ENCODE results near the gene CREB5.
"Not testable (repeated sequence)": the region's sequence is repeated elsewhere in the genome, so short reads cannot be mapped to it uniquely, and the experiment has no call there.

CREB5 gene

GRCh38 chr7:28761505-28761904, 349.2 kb downstream of the CREB5 start:
- DNase-seq, result no peak

- DNase-seq, result no peak
Observed at GRCh38 chr7:28762651-28763050, 350.3 kb downstream of the CREB5 start.

- no peak for DNase-seq
Observed at GRCh38 chr7:28766359-28766758, 354.0 kb downstream of the CREB5 start.

GRCh38 chr7:28767356-28767755, 355.0 kb downstream of the CREB5 start:
- no peak for DNase-seq

GRCh38 chr7:28768577-28769147, 356.3 kb downstream of the CREB5 start:
- DNase-seq, result no peak

GRCh38 chr7:28771906-28772622, 359.7 kb downstream of the CREB5 start:
- DNase-seq, result no peak

GRCh38 chr7:28773423-28774145, 361.3 kb downstream of the CREB5 start:
- DNase-seq, result no peak

- DNase-seq, result no peak
Observed at GRCh38 chr7:28774261-28774988, 362.1 kb downstream of the CREB5 start.

- no peak for DNase-seq
Observed at GRCh38 chr7:28776463-28777157, 364.3 kb downstream of the CREB5 start.

- no peak for DNase-seq
Observed at GRCh38 chr7:28778786-28779185, 366.5 kb downstream of the CREB5 start.

- DNase-seq, result no peak
Observed at GRCh38 chr7:28779954-28780353, 367.6 kb downstream of the CREB5 start.

GRCh38 chr7:28782362-28782761, 370.0 kb downstream of the CREB5 start:
- DNase-seq, result no peak

- DNase-seq, result peak; percentile 53
Observed at GRCh38 chr7:28784171-28784902, 372.0 kb downstream of the CREB5 start.

- no peak for DNase-seq
Observed at GRCh38 chr7:28785041-28785995, 373.0 kb downstream of the CREB5 start.

GRCh38 chr7:28786156-28786555, 373.8 kb downstream of the CREB5 start:
- DNase-seq, result not testable (repeated sequence)

- DNase-seq, result no peak
Observed at GRCh38 chr7:28787106-28787505, 374.8 kb downstream of the CREB5 start.

- DNase-seq, result no peak
Observed at GRCh38 chr7:28790467-28790866, 378.1 kb downstream of the CREB5 start.

- DNase-seq, result no peak
Observed at GRCh38 chr7:28792858-28793257, 380.5 kb downstream of the CREB5 start.

GRCh38 chr7:28793381-28794085, 381.2 kb downstream of the CREB5 start:
- no peak for DNase-seq

- no peak for DNase-seq
Observed at GRCh38 chr7:28798274-28798673, 386.0 kb downstream of the CREB5 start.

Data from left hindlimb (tissue), 1 donor.